ENCODE data around the gene BRPF1.

The BRPF1 gene

DNA sequence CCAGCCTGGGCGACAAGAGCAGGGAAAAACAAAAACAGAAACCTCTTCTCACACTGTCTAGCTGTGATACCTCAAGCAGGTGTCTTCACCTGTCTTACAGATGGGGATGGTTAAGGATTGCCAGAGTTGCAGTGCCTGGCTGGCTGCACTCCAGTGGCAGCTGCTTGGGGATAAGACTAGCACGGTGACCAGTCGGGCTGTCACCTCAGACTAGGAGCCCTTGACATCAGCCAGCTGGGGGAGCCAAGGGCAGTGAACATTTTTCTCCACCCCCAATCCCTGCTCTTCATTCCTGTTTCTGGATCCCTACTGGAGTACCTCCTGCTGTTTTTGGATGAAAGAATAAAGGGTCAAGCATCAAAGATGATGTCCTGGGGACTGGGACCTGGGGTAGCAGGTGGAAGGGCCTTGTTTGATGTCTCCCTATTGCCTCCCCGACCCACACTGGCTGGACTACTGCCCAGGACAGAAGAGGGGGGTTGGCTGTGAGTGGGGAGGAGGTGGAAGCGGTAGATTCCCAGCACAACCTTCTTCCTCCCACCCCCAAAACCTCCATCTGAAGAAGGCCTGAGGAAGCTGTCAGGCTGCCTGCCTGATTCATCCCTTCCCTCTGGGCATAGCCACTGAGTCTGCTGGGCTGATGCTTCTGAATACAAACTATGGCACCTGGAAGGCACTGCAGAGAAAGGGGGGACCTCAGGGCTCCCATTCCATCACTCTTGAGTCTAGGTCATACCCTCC is 34.9 kb upstream of the BRPF1 start:
- H3K36me3 Mint-ChIP-seq (ENCODE audit: low read depth): peaks cover 36% of the 10 kb centered on the region
- no peaks in the 10 kb centered on the region for H3K27me3 Mint-ChIP-seq (ENCODE audit: low read depth)
- TF ChIP-seq, protein P1, sequence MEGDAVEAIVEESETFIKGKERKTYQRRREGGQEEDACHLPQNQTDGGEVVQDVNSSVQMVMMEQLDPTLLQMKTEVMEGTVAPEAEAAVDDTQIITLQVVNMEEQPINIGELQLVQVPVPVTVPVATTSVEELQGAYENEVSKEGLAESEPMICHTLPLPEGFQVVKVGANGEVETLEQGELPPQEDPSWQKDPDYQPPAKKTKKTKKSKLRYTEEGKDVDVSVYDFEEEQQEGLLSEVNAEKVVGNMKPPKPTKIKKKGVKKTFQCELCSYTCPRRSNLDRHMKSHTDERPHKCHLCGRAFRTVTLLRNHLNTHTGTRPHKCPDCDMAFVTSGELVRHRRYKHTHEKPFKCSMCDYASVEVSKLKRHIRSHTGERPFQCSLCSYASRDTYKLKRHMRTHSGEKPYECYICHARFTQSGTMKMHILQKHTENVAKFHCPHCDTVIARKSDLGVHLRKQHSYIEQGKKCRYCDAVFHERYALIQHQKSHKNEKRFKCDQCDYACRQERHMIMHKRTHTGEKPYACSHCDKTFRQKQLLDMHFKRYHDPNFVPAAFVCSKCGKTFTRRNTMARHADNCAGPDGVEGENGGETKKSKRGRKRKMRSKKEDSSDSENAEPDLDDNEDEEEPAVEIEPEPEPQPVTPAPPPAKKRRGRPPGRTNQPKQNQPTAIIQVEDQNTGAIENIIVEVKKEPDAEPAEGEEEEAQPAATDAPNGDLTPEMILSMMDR (IDR thresholded peaks at IDR 0.05; ENCODE audit: unreplicated experiment in 3 of 3): no peak
- no peak overlapping the region for H3K27ac Mint-ChIP-seq
- no peaks in the 10 kb centered on the region for H3K9me3 Mint-ChIP-seq
- H3K4me1 Mint-ChIP-seq: no peaks in the 10 kb centered on the region
- no peak overlapping the region for H3K4me3 Mint-ChIP-seq

DNA sequence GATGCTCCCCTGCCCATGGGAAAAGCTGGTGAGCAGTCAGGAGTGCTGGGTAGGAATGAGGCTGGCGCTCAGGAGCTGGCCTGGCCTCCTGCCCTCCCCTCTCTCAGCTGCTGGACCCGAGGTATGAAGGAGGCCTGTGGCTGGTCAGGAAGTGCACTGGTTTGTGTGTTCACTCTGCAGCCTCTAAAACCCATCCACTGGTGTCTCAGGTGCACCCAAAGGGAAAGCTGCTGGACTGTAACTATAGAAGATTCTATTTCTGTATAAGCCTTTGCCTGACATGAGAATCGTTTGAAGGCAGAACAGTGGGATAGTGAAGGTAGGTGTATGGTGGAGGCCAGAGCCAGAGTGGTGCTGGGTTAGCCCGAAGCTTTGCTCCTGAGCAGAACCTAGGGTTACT is 33.6 kb upstream of the BRPF1 start:
- TF ChIP-seq, protein P1 (IDR thresholded peaks at IDR 0.05; ENCODE audit: unreplicated experiment in 3 of 3): no peak
- H3K4me3 Mint-ChIP-seq: no peak overlapping the region
- H3K9me3 Mint-ChIP-seq: no peaks in the 10 kb centered on the region

DNA sequence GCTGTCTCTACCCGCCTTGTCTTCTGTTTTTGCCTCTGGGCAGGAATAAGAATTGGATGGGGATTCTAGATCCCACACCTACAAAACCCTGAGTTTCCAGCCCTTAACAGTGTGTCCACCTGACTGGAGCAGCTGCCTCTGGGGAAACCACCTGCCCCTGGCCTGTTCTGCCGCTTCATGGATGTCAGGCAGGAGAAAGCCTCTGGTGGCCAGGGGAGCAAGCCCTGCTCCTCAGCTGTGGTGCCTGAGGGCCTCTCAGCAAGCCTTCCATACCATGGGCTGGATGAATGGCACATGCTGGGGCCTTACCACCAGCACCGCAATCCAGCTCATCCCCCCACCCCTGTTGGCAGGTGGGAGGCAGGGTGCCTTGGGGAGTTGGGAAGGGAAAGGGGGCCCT is 33.2 kb upstream of the BRPF1 start:
- Mint-ChIP-seq H3K27ac (no peak overlapping the region), H3K9me3 (no peaks in the 10 kb centered on the region), H3K36me3 (ENCODE audit: low read depth) (peaks cover 35% of the 10 kb centered on the region), H3K4me3 (no peak overlapping the region), H3K27me3 (ENCODE audit: low read depth) (peaks cover 9% of the 10 kb centered on the region), H3K4me1 (no peaks in the 10 kb centered on the region)
- TF ChIP-seq, protein P1 (IDR thresholded peaks at IDR 0.05; ENCODE audit: unreplicated experiment in 3 of 3): no peak

More for the DNA sequence above, 33.6 kb upstream of the BRPF1 start:
- Mint-ChIP-seq H3K36me3 (ENCODE audit: low read depth) (peaks cover 36% of the 10 kb centered on the region), H3K27me3 (ENCODE audit: low read depth) (peaks cover 5% of the 10 kb centered on the region), H3K27ac (no peak overlapping the region), H3K4me1 (no peaks in the 10 kb centered on the region)

DNA sequence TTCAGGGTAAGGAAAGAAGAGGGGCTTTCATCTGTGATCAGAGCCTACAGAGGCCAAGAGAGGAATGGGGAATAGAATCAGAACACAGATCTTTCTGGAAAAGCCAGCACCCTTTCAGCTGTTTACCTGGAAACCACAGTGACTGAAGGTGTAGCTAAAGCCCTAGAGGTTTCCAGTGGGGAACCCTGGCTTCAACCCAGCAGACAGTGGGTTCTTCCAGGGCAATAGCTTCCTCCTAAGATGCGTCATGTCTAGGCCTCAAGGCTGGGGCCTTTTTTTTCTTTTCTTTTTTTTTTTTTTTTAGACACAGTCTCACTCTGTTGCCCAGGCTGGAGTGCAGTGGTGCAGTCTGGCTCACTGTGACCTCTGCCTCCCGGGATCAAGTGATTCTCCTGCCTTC is 31.0 kb upstream of the BRPF1 start:
- no peak overlapping the region for H3K4me3 Mint-ChIP-seq
- H3K9me3 Mint-ChIP-seq: no peaks in the 10 kb centered on the region
- peaks cover 24% of the 10 kb centered on the region for H3K36me3 Mint-ChIP-seq (ENCODE audit: low read depth)
- no peak overlapping the region for H3K27ac Mint-ChIP-seq
- no peaks in the 10 kb centered on the region for H3K4me1 Mint-ChIP-seq
- TF ChIP-seq, protein P1 (IDR thresholded peaks at IDR 0.05; ENCODE audit: unreplicated experiment in 3 of 3): no peak
- peaks cover 28% of the 10 kb centered on the region for H3K27me3 Mint-ChIP-seq (ENCODE audit: low read depth)

DNA sequence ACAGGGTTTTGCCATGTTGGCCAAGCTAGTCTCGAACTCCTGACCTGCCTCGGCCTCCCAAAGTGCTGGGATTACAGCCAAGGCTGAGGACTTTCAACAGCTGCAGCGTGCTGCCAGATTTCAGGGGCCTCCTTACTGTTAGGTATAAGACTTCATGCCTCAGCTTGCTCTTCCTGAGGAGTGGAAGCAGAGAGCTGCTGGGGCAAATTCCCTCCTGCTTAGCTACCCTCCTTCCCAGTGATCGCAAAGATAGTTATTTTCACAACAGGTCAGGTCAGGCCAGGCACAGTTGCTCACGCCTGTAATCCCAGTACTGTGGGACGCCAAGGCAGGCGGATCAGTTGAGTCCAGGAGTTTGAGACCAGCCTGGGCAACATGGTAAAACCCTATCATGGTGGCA is 30.5 kb upstream of the BRPF1 start:
- Mint-ChIP-seq H3K27me3 (ENCODE audit: low read depth) (peaks cover 33% of the 10 kb centered on the region), H3K4me3 (no peak overlapping the region), H3K4me1 (no peaks in the 10 kb centered on the region), H3K36me3 (ENCODE audit: low read depth) (peaks cover 24% of the 10 kb centered on the region), H3K9me3 (no peaks in the 10 kb centered on the region), H3K27ac (no peak overlapping the region)
- TF ChIP-seq, protein P1 (IDR thresholded peaks at IDR 0.05; ENCODE audit: unreplicated experiment in 3 of 3): no peak

DNA sequence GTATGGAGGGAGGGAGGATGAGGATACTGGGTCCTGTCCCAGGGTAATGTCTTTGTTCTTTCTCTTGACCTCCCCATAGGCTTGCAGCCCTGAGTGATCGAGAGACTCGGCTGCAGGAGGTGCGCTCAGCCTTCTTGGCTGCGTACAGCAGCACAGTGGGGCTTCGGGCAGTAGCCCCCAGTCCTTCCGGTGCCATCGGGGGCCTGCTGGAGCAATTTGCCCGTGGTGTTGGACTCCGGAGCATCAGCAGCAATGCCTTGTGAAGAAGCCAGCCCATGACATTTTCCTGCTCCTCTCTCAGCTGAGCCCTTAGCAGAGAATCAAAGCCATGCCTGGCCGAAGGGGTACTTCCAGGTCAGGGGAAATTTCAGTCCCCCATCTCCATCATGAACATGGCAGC is 29.8 kb upstream of the BRPF1 start:
- Mint-ChIP-seq H3K27me3 (ENCODE audit: low read depth) (peaks cover 40% of the 10 kb centered on the region), H3K4me3 (no peak overlapping the region), H3K9me3 (no peaks in the 10 kb centered on the region), H3K27ac (no peak overlapping the region), H3K4me1 (no peaks in the 10 kb centered on the region), H3K36me3 (ENCODE audit: low read depth) (peaks cover 24% of the 10 kb centered on the region)
- TF ChIP-seq, protein P1 (IDR thresholded peaks at IDR 0.05; ENCODE audit: unreplicated experiment in 3 of 3): no peak

Data from nephron (organoid).